ENCODE measurements around the gene PSTPIP1. TPM values are rescaled to one million over a fixed set of nuclear protein-coding genes. Genes with fewer than 3 reads are reported as not detected.

Gene PSTPIP1
- total and polyA plus RNA-seq, 2 of the 8 experiments (the other 6 are each of a cell fraction or from before 2014, with no cell fraction given) = 1.6 to 1.8 TPM

- TF ChIP-seq CTBP2 (IDR thresholded peaks at IDR 0.05; ENCODE audit: borderline replicate concordance, insufficient read depth, insufficient read length, low read length) = no peak
- no peak for TF ChIP-seq SIN3A (conservative IDR thresholded peaks at IDR 0.05 in 1 of 2, IDR thresholded peaks at IDR 0.05 in 1 of 2; ENCODE audit: low read depth in 1 of 2, low read length in 2 of 2)
- no peak for TF ChIP-seq ASH2L (IDR thresholded peaks at IDR 0.05; ENCODE audit: low read length)
- TF ChIP-seq YY1 (IDR thresholded peaks at IDR 0.05; ENCODE audit: low read depth, low read length) = no peak
- no peak for TF ChIP-seq CHD1 (IDR thresholded peaks at IDR 0.05; ENCODE audit: low read depth, low read length)
- TF ChIP-seq MAX (IDR thresholded peaks at IDR 0.05) = no peak
- no peak for TF ChIP-seq KDM1A (IDR thresholded peaks at IDR 0.05; ENCODE audit: borderline replicate concordance, low read length)
Measured at GRCh38 chr15:77075528-77075927, 80.6 kb downstream of the PSTPIP1 start (continued).
